Superior temporal gyrus (tissue), 1 donor: ENCODE data around the gene COG4.
A peak's percentile ranks its signal among the peaks of the same experiment; 100 is the strongest.
"Not testable (repeated sequence)": the region's sequence is repeated elsewhere in the genome, so short reads cannot be mapped to it uniquely, and the experiment has no call there.

Experiments
- DNase-seq: peaks from one replicate; pipeline ENCODE4 v3.0.0-alpha.2; 2016; ENCODE audit errors: extremely low spot score

COG4 gene

DNA sequence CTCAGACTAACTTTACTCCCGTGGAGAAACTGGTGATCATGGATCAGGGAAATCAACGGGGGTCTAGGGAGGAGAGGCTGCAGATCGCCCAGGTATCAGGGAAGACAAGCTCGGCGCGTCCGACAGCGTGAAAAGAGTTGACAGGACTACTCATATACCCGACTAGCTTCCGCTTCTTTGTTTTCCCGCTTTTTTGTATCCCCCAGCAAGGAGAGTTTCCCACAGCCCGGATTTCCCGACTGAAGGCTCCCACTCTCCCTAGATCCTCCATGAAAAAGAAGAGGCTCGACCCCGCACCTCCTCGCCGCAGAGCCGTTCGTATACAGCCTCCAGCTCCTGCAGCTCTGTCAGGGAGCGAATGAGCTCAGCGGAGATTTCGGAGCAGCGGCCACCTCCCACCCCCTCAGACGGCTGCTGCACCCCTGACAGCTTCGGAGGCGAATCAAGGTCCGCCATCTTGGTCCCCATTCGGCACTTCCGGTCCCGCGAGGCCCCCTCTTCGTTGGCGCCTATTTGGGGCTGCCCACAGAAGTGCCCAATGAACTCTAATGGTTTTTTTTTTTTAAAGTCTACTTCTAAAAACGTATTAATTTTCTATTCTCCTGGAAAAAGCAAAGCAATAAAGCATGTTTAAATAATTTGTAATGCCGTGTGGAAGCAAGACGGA is at the start of gene COG4:
Gene COG4, minus strand, starts transcription at position 479 of the 667 bp plus-strand sequence. Its CDS starts 11 bp downstream, at position 468.
- DNase-seq: peak; percentile 93

GRCh38 chr16:70572926-70573270 is 49.5 kb upstream of the COG4 start:
- no peak for DNase-seq

DNA sequence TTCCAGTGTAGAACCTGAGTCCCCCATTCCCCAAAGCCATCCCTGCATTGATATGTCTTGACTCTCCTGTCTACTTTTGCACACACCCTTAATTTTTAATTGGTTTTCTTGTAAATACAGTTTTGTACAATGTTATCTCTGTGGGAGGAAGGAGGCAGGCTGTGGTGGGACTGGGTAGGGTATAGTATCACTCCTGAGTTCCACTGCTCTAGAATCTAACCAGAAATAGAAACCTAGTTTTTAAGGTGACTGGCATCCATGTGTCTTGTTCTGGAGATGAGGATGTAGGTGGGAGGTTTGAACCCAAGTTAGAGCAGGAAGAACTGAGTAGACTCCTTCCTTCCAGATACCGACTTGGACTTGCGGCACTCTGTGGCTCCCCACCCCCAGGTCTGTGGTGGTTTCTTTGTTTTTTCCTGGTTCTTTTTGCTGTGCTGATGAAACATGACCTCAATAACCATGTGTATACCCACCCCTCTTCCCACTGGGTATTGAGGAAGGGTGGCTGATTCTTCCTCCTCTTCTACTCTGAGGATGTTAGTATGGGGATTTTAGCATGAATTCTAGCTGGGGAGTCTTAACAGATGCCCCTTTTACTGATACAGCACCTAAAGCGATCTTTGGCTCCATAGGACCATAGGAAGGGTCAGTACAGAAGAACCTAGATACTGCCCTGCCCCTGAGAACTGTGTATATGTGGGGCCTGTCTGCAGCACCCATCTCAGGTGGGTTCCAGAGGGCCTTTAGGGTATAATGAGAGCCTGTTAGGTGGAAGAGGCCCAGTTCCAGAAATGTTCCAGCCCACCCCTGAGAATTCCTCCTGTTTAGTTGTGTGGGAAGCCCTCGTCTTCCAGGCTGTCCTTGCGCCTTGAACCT is 48.9 kb upstream of the COG4 start:
- no peak for DNase-seq

- DNase-seq: no peak
These were observed 48.3 kb upstream of the COG4 start for GRCh38 chr16:70571623-70572022.

- no peak for DNase-seq
These were observed 47.7 kb upstream of the COG4 start for GRCh38 chr16:70570967-70571570.

GRCh38 chr16:70569752-70570151 is 46.4 kb upstream of the COG4 start:
- DNase-seq: no peak

DNA sequence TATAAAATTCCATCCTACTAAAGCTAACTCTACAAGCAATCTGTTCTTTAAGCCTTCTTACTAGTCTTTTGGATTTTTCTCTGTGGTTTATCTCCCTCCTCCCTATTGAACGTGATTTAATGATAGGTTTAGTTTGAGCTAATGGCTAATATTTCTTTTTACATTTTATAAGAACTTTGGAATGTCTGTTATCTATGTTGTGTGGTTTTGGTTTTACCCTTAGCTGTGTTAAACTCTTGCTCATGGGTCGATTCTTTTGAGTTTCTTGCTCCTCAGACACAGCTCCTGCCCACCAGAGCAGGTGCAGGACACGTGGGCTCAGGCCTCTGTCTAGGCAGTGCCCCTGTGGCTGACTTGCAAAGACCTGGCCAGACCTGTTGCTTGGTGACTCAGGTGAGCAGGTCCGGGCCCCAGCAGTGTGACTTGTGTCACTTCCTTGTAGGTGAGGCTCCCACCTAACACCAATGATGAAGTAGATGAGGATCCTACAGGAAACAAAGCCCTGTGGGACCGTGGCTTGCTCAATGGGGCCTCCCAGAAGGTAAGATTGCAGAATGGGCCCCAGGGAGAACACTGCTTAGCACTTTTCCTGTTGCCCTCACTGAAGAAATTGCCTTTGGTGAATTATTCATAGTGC is 45.4 kb upstream of the COG4 start:
- no peak for DNase-seq

DNA sequence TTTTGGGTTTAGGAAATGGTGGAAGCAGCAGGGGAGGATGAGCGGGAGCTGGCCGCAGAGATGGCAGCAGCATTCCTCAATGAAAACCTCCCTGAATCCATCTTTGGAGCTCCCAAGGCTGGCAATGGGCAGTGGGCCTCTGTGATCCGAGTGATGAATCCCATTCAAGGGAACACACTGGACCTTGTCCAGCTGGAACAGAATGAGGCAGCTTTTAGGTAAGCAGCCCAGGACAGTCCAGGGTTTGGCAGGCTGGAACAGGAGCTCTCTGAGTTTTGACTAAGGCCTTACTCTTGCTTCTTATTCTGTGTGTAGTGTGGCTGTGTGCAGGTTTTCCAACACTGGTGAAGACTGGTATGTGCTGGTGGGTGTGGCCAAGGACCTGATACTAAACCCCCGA is 41.7 kb upstream of the COG4 start:
- DNase-seq: no peak

DNA sequence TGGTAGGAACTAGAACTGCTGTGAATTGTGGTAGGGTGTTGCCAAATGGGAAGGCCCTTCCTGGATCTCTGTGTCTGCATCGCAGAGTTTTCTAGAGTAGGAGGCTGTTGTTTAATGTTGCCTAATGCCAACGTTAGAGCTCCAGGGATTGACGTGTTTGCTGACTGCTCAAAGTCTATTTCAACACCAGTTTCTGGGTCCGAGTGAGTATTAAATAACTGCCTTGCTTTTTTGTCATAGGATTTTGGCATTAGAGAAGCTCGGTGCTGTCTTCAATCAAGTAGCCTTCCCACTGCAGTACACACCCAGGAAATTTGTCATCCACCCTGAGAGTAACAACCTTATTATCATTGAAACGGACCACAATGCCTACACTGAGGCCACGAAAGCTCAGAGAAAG is 40.3 kb upstream of the COG4 start:
- DNase-seq: no peak

- peak; percentile 71 for DNase-seq
These were observed 38.3 kb upstream of the COG4 start for GRCh38 chr16:70561623-70562022.

DNA sequence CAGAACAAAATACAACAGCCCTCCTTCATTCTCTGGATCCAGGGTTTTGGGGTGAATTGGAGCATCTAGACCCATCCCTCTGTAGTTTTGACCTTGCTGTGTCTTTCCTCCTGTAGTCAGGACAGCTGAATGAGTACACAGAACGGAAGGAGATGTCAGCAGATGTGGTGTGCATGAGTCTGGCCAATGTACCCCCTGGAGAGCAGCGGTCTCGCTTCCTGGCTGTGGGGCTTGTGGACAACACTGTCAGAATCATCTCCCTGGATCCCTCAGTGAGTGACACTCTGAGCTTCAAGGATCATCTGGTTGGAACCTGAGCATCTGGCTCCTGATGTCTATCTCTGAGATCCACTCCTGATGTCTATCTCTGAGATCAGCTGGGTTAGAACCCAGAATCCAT is 32.7 kb upstream of the COG4 start:
- DNase-seq: no peak

- no peak for DNase-seq
These were observed 30.3 kb upstream of the COG4 start for GRCh38 chr16:70553645-70554044.

DNA sequence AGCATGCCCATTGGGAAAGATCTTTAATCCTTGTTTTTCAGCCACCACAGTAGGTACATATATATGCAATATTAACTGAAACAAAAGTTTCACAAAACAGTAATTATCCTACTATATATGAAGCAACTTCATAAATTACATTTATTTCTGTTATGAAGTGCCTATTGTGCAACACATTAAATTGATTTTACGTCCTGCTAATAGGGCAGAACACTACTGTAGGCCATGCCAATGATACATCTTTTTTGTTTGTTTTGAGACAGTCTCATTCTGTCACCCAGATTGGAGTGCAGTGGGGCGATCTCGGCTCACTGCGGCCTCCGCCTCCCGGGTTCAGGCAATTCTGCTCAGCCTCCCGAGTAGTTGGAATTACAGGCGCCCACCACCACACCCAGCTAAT is 29.3 kb upstream of the COG4 start:
- DNase-seq: no peak

DNA sequence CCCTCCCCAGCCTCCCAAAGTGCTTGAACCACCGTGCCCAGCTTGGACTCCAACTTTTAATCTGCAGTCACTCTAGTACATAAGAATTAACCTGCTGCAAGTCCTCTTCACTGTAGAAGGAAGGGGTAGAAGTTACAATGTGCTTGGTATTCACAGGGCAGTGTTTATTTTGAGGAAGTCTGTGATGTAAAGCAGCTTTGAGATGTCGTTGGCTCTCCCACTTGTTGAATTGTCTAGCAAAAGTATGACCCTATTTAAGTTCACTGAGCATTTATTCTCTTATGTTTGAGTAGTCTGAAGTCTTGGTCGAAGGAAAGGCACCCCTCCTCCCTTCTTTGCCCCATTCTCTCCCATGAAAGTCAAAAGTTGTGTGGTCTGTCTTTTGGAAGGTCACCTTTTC is 28.4 kb upstream of the COG4 start:
- no peak for DNase-seq

GRCh38 chr16:70550082-70550481 is 26.7 kb upstream of the COG4 start:
- DNase-seq: no peak

- DNase-seq: no peak
These were observed 25.6 kb upstream of the COG4 start for GRCh38 chr16:70548936-70549335.

DNA sequence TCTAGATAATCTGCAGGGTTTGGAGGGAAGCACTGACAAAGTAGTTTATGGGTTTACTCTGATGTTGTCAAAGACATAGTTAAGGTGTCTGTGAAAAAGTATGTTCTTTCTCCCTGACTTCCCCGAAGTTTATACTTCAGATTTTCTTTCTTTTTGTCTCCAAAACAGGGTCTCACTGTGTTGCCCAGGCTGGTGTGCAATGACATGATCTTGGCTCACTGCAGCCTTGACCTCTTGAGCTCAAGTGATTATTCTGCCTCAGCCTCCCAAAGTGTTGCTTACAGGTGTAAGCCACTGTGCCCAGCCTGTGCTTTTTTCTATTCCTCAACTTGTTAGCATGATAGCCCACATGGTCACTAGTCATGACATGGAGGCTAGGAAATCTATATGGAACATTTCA is 21.2 kb upstream of the COG4 start:
- DNase-seq: no peak

GRCh38 chr16:70540994-70541393 is 17.6 kb upstream of the COG4 start:
- no peak for DNase-seq

DNA sequence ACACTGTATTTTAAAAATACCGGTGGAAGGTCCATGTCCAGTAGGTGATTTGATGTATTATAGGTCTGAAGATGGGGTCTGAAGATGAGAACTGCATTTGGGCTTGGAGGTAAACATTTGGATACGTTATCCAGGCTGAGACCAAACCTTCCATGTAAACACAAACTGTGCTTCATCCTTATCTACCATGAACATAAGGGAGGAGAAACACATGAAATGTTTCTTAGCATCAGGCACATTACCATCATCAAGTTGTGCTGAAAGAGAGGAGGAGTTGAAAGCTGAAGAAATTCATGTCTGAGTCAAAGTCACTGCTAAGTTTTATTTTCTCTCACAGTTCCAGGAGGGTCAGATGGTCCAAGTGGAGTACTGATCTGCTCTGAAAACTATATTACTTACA is 11.6 kb upstream of the COG4 start:
- DNase-seq: no peak

DNA sequence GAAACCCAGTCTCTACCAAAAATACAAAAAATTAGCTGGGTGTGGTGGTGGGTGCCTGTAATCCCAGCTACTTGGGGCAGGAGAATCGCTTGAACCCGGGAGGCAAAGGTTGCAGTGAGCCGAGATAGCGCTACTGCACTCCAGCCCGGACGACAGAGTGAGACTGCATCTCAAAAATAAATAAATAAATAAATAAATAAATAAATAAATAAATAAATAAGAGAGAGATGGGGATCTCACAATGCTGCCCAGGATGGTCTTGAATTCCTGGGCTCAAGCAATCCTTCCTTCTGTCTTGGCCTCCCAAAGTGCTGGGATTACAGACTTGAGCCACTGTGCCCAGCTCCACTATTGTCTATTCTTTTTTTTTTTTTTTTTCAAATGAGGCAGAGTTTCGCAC is 6.6 kb upstream of the COG4 start:
- not testable (repeated sequence) for DNase-seq

DNA sequence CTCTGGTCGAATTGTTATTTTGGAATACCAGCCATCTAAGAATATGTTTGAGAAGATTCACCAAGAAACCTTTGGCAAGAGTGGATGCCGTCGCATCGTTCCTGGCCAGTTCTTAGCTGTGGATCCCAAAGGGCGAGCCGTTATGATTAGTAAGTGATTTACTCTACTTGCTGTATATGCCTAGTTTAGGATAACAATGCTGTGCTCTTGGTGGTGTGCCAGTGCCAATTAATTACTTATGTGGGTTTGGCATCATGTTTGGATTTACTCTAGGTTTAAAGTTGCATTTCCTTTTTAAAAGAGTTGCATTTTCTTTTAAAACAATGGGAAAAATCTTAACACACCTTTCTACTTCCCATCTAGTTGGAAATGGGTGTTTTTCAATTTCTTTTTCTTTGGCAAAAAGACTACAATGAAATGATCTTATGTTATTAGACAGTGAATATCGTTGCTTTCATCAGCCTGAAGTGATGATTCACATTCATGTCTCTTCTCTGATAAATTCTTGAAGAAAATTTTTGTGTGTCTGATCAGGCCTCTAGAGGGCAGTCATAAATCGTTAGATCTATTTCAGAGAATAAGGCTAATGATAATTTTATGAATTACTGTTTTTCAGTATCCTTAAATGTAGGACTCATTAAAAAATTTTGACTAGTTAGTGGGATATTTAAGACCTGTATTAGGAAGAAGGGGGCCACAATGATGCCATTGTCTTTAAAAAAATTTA is 5.9 kb upstream of the COG4 start:
- peak; percentile 74 for DNase-seq
